ENCODE data around the gene DTL.

DNA sequence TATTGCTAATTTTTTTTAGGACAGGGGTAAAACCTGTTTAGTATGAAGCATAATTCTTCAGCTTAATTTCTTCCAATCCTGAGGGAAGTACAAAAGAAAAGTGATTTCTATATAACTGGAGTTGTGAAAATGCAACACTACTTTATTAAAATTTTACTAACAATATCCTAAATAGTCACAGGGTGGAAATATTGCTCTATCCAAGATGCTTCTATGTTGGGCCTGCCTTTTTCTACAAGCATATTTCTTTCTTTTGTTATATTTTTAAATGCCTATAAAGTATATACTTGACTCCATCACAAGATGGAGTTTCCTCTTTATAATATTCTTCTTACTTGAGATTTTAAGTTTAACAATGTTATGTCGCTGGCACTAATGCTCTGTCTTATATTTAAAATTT is 37.9 kb downstream of the DTL start:
- no peak for TF ChIP-seq EZH2phosphoT487 (IDR thresholded peaks at IDR 0.05; ENCODE audit: insufficient read depth, low read depth)
- TF ChIP-seq EZH2 (IDR thresholded peaks at IDR 0.05; ENCODE audit: insufficient read depth, poor library complexity, severe bottlenecking), result no peak

Measured in GM23248 (cell line).